ENCODE results near the gene TRABD2B.

The TRABD2B gene

GRCh38 chr1:47755101-47755990, 241.8 kb downstream of the TRABD2B start:
- in situ Hi-C loops (cut with HindIII; ENCODE audit: low sequenced_read_pairs): loop anchor here (25.0 kb wide), 1 partner anchor 182 kb away; no protein-coding TSS in a partner anchor

- in situ Hi-C loops (cut with HindIII; ENCODE audit: low sequenced_read_pairs): loop anchor here (25.0 kb wide), 1 partner anchor 183 kb away; no protein-coding TSS in a partner anchor
These were observed 243.0 kb downstream of the TRABD2B start for GRCh38 chr1:47754221-47754620.

- in situ Hi-C loops (cut with HindIII; ENCODE audit: low sequenced_read_pairs): loop anchor here (25.0 kb wide), 1 partner anchor 183 kb away; no protein-coding TSS in a partner anchor
These were observed 243.4 kb downstream of the TRABD2B start for GRCh38 chr1:47753808-47754207.

- in situ Hi-C loops (cut with HindIII; ENCODE audit: low sequenced_read_pairs): loop anchor here (25.0 kb wide), 1 partner anchor 185 kb away; no protein-coding TSS in a partner anchor
These were observed 244.6 kb downstream of the TRABD2B start for GRCh38 chr1:47752559-47752958.

DNA sequence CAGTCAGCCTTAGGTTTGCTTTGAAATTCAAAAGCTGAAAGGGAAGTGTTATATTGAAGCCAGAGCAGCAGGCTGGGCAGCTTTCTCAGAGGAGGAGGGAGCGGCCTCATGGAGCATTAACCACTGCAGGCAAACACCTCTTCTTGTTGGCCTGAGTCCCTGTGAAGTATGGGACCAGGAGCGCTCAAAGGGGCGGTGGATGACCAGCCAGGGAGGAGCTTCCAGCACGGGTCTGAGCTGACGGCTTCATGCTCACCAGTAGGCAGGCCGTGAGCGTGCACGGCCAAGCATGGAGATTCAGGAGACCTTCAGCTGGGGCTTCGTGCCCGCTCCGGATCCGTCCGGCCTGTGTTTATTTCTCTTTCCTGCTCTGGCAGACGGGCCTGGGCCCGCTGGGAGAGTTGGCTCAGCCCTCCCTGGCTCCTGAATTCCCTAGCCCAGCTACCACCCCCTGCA, 245.2 kb downstream of the TRABD2B start:
- in situ Hi-C loops (cut with HindIII; ENCODE audit: low sequenced_read_pairs): loop anchor here (25.0 kb wide), 1 partner anchor 185 kb away; no protein-coding TSS in a partner anchor

DNA sequence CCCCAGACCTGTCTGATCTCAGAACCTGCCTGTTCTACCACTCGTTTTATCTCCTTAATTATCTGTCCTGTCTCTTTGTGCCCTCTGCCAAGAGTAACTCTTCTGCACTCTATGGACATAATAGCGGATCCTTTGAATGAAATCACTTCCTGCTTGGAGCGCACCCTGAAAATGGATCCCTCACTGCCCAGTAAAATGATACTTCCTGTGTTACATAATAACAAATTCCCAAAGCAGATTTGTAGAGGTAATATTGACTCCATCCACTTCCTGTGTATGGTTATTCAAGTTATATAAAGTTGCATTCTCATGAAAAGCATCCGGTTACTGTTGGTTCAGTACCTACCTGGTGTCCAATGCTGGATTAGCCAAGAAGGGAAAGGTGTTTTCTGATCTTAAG, 246.0 kb downstream of the TRABD2B start:
- in situ Hi-C loops (cut with HindIII; ENCODE audit: low sequenced_read_pairs): loop anchor here (25.0 kb wide), 1 partner anchor 186 kb away; no protein-coding TSS in a partner anchor

DNA sequence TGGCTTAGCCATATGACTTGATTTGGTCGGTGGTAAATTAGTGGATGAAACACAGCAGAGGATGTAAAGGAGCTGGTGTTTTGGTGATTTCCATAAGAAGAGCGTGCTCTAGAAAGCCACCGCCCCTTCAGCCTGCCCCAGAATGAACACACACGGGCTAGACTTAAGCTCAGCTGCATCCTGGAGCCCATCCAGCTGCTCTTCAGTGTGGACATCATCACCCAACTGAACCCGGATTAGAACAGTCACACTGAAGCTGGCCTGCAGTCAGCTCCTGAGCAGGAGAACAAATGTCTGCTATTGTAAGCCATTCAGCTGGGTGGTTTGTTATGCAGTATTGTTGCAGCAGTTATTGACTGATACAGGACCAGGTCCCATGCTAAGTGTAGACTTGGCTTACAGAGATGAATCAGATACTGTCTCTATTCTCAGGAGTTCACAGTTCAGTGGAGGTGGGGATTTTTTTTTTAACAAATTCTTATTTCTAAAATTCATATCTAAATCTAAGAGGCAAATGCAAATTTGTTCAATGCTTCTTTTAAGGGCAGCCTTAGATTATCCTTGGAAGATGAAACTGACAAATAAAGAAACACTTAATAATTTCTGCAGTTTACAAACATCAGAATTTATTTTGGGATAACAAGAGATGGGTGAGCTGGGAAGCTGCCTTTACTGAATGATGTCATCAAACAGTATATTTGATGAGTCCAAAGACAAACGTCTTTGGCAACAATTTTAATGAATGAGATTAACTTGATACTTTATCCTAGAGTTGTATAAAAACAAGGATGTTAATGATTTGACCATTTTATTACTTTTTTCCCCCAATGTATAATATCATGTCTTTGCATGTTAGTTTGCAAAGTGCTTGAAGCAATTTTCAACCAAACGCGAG, 251.2 kb downstream of the TRABD2B start:
- in situ Hi-C loops (cut with HindIII; ENCODE audit: low sequenced_read_pairs): no loop called here

DNA sequence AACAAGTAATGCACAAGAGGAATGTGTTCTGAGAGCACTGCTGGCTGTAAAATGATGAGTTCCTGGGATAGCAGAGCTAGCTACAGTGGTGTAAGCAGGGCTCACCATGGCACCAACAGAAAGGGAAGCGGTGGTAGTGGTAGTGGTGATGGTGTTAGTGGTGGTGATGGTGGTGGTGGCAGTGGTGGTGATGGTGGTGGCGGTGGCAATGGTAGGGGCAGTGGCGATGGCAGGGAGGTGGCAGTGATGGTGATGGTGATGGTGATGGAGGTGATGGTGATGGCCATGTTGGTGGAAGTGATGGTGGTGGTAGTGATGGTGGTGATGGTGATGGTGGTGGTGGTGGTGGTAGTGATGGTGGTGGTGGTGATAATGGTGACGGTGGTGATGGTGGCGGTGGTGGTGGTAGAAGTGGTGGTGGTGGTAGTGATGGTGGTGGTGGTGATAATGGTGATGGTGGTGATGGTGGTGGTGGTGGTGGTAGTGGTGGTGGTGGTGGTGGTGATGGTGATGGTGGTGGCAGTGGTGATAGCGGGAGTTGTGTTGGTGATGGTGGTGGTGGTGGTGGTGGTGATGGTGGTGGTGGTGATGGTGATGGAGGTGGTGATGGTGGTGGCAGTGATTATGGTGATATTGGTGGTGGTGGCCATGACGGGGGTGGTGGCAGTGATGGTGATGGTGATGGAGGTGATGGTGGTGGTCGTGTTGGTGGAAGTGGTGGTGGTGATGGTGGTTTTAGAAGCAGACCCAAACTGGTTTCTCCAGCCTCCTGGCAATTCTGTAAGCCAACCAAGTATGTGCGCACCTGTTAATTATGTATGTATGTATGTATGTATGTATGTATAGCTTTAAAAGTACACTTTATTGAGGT, 254.1 kb downstream of the TRABD2B start:
- in situ Hi-C loops (cut with HindIII; ENCODE audit: low sequenced_read_pairs): no loop called here

- in situ Hi-C loops (cut with HindIII; ENCODE audit: low sequenced_read_pairs): no loop called here
These were observed 258.5 kb downstream of the TRABD2B start for GRCh38 chr1:47738560-47739182.

GRCh38 chr1:47732489-47732888, 264.7 kb downstream of the TRABD2B start:
- in situ Hi-C loops (cut with HindIII; ENCODE audit: low sequenced_read_pairs): no loop called here

DNA sequence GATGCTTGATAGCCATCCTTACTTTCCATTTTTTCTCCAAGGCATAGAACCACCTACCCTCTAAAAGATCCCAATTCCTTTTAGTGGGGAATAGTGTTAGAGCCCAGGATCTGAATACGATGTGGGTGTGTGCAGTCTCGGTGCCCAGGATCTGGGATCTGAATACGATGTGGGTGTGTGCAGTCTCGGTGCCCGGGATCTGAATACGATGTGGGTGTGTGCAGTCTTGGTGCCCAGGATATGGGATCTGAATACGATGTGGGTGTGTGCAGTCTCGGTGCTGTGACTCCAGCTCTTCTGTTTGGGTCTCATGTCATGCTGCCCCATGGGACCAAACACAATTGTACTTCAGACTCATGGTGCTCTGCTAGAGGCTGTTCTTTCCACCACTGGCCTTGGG, 265.5 kb downstream of the TRABD2B start:
- in situ Hi-C loops (cut with HindIII; ENCODE audit: low sequenced_read_pairs): no loop called here

DNA sequence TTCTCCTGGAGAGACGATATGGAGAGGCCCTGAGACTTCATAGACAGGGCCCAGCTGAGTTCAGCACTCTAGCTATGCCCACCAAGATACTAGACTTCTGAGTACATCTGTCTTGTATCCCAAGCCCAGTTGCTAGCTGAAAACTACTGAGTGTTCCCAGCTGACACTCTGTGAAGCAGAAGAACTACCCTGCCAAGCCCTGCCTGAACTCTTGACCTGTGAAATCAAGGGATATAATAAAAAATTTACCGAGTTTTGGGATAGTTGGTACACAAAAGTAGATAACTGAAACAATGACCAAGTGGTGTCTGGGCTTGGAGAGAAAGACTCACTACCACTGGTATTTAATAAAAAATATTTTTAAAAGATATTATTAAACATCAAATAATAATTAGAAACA, 267.5 kb downstream of the TRABD2B start:
- in situ Hi-C loops (cut with HindIII; ENCODE audit: low sequenced_read_pairs): no loop called here

GRCh38 chr1:47727697-47728085, 269.5 kb downstream of the TRABD2B start:
- in situ Hi-C loops (cut with HindIII; ENCODE audit: low sequenced_read_pairs): no loop called here

DNA sequence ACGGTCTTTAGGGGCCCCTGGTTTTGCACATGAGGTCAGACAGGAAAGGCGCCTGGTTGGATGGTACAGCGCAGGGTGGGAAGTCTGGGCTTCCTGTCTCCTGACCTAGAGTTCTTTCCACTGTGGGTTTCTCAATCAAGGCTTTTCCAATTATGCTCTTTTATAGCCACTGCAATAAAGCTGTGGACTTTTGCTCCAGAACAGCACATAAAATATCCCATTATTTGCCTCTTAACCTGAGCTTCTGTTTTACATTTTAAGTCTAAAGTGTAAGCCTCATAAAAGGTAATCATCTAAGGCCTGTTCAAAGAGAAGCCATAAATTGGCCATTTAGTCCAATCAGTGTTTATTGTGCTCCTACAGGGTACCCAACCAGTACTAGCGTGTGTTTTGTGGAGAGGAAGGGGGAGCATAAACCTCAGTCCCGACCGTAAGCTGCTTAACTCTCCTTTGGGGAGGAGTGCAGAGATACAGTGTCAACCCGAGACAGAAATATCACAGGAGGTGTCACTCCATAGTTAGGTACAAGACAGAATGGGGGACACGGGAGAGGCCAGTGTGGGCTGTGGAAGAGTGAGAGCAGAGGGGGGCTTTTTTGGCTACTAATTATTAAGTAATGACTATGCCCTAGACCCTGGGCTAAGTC, 270.0 kb downstream of the TRABD2B start:
- in situ Hi-C loops (cut with HindIII; ENCODE audit: low sequenced_read_pairs): no loop called here

- in situ Hi-C loops (cut with HindIII; ENCODE audit: low sequenced_read_pairs): no loop called here
These were observed 271.0 kb downstream of the TRABD2B start for GRCh38 chr1:47725992-47726855.

DNA sequence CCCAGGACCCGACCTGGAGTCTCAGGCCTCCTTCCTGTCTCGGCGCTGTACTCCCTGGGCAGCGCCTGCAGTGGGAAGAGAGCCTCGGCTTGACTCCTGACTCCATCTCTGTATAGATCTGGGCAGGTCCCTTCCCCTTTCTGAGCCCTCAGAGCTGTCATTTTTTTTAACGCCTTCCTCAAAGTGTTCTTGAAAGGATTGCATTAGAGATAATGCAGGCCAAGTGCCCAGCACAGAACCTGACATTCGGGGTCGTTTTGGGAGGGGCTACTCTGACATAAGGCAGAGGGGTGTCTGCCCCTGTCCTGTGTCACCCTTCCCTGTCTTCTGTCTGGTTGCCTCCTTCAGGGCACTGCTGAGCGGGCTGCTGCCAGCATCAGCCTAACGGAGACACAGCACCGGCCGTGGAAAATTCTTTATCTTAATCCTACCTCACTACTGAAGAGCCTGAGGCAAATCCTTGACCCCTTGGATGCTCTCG, 271.6 kb downstream of the TRABD2B start:
- in situ Hi-C loops (cut with HindIII; ENCODE audit: low sequenced_read_pairs): no loop called here

DNA sequence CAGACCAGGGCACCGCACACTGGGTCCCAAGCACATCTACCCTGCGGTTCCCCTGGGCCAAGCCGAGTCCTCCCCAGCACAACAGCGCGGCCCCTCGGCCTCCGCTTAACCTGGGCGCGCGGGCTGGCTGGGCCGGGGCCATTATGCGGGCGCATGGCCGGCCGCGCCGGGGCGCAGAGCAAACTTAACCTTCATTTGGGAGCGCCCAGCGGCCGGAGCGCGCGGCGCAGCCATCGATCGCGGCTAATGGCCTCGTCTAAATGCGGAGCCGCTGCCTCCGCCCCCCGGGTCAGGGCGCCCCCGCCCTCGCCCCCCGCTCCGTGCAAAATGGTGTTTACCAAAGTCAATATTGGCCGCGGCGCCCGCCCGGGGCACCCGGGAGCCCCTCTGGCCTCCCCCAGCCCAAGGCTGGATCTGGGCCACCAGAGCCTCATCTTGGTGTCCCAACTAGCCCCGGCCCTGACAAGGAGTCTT, 272.1 kb downstream of the TRABD2B start:
- in situ Hi-C loops (cut with HindIII; ENCODE audit: low sequenced_read_pairs): no loop called here

DNA sequence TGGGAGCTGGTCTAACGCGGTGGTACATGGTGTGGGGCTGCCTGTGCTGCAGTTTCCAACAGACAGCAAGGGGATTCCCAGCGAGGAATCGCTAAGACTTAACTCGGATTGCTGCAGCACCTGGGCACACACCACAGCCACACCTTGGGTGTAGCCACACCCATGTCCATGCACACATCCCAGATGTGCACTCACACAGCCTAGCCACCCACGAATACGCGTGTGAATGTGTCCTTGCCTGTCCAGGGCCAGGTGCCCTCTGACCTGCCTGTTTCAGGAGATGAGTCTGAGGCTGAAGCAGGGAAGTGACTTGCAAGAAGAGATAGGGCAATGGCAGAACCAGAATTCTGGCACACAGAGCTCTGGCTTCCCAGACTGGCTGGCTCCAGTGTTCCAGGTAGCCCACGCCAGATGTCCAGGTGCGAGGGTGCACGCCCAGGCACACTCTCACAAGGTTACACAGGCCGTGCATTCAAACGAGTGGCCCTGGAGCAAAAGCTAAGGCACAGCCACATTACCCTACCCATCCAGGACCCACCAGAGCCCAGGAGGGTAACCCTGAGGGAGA, 272.7 kb downstream of the TRABD2B start:
- in situ Hi-C loops (cut with HindIII; ENCODE audit: low sequenced_read_pairs): no loop called here
